Stimulated activated CD8-positive, alpha-beta memory T cell treated with anti-CD3 and anti-CD28 coated beads, Interleukin-4, amount 100 ng/mL, for 48 hours (primary cell): ENCODE results near the gene MEIS3.

Experiments used
- DNase-seq: peaks from one replicate; pipeline ENCODE4 v3.0.0-alpha.2; 2020

MEIS3 gene

DNA sequence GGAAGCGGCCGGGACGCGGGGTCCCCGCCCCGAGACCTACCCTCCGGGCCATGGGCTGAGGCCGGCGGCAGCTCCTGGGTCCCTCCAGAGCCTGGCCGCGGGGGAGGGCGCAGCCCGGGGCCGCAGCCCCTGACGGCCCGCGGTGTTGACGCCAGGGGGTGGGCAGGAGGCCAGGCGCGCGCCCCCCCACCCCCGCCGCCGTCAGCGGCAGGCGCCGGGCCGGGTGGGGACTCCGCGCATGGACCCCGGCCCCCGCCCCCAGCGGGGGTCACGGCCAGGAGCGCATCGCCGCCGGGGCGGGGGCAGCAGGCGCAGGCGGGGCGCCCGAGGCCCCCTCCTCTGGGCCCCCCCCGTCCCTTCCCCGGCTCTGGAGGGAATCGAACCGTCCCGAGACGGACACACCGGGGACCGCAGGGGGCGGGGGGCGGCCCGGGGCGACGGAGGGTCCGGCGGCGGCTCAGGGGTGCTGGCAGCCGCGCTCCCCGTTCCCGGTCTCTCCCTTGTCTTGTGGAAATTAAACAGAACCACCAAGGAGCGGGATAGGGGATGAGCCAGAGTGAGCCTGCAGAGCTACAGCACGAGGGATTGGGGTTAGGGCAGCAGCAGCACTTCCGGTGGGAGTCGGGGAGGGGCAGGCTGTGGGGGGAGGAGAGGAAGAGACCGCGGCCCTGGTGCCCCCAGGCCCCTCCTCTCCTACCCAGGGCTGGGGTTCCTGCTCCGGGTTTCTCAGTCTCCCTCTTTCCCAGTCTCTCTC, at the start of gene MEIS3:
Gene MEIS3 (minus strand): TSS at position 498 of the 754 bp plus-strand sequence. CDS start 446 bp downstream, at position 52.
- no peak for DNase-seq

DNA sequence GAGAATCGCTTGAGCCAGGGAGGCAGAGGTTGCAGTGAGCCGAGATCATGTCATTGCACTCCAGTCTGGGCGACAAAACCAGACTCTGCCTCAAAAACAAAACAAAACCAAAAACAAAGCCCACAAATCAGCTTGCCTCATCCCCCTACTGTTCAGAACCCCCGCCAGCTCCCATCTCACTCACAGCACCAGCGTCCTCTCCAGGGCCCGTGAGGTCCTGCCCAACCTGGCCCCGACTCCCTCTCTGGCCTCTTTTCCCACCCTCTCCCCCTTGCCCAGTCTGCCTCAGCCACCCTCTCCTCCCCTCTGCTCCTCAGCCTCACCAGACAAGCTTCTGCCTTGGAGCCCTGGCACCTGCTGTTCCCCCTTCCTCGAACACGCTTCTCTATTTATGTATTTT, 48.6 kb upstream of the MEIS3 start:
- DNase-seq = no peak

DNA sequence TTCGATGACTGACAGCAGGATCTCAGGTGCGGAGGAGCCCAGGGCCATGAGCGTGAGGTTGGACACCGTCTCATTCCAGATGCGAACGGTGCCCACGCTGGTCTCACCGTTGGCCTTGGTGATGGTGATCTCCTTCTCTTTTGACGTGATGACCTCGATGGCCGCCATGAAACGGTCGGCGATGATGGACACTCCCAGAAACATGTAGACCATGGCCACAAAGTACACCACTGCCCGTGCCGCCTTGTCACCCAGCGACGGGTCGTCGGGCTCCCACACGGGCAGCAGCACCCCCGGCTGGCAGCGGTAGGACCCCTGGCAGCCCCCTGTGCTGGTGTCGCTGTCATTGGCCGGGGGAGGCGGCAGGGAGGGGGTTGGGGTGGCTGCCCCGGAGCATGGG, 46.6 kb upstream of the MEIS3 start:
- DNase-seq = no peak

DNA sequence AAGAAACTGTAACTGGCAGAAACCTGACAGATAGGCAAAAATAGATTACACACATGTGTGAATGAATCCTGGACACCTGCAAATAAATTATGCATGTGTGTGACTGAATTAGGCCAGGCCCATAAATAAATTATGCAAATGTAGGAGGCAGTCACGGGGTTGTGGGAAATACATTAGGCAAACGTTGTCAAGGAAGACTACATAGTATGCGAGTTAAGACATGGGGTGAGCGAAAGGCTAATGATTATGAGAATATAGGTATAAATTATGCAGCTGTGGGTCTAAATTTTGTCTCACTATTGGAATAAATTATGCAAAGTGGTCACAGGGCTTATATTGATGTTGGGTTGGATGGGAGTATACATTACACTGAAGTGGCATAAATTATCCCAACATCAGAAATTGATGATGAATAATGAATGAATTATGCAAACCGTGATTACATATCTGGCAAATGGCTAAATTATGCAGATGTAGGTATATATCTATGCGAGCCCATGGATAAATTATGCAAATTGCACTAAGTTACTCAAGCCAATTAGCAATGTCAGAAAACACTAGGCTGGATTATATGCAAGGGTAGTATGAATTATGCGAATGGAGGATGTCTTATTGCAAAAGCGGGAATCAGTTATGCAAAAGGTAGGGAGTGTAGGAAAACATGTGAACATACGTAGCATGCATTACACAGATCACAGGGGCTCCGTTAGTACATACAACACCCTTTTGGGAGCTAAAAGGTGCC, 45.5 kb upstream of the MEIS3 start:
- DNase-seq = no peak

DNA sequence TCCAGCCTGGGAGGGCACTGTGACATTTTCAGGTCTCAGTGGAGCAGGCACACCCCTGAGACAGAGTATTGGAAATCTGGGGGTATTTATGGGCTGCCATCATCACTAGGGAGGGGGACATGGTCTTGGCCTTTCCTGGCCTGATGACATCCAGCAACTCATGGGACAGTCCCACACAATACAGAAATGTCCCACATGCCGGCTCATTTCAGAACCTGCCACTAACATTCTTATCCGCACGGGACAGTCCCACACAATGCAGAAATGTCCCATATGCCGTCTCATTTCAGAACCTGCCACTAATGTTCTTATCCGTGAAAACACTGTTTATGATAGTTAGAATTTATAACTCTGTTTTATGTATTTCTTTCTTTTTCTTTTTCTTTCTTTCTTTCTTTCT, 42.5 kb upstream of the MEIS3 start:
- DNase-seq = no peak

DNA sequence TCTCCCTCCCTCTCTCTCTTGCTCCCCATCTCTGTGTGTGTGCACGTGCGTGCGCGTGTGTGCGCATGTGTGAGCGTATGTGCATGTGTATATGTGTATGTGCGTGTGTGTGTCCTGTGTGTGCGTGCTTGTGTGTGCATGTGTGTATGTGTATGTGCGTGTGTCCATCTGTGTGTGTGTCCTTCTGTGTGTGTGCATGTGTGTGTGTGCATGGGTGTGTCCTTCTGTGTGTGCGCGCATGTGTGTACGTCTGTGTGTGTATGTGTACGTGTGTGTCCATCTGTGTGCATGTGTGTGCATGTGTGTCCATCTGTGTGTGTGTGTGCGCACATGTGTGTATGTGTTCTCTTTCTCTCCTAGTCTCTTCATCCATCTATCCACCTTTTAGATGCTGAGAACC, 40.1 kb upstream of the MEIS3 start:
- DNase-seq = no peak

DNA sequence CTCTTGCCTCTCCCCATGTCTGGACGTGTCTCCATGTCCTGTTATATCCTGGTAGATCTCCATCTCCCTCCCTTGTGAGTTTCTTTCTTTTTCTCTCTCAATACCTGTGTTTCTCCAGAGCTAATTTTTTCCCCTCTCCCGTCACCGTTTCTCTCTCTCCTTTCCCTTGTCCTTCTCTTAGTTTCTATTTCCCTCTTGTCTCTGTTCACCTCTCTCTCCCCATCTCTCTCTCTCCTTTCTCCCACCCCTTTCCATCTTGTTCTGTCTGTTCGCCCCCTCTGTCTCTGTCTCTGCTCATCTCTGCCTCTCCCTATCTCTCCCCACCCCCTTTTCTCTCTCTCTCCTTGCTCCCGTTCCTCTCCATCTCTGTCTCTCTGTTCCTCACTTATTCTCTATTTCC, 39.3 kb upstream of the MEIS3 start:
- DNase-seq = no peak

DNA sequence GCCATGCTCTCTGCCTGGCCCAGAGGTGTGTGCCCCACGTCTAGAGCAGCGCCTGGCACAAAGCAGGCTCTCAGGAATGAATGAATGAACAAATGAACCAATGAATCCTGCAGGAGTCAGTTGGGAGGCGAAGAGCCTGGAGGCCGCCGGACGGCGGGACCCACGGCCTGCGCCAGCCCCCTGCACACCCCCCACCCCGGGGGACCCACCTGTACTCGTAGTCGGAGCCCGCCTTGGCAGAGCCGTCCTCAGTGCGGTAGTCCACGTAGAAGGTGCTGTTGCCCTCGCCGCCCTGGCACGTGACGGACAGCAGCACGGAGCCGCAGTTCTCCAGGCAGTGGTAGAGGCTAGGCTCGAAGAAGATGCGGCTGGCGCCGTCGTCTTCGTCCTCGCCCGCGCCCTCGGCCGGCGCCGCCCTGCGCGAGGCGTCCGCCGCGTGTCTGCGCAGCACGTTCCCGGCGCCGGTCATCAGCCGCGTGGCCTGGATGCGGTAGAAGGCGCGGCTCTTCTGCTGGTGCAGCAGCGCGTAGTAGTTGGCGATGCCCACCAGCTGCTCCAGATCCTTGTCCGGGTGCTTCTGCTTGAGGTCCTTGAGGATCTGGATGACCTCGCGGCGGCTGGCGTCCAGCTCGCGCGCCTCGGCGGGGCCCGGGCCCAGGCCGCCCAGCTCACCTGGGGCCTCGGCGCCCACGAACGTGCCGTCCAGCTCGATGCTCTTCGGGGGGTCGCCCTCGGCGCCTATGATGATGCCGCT, 37.6 kb upstream of the MEIS3 start:
- no peak for DNase-seq

DNA sequence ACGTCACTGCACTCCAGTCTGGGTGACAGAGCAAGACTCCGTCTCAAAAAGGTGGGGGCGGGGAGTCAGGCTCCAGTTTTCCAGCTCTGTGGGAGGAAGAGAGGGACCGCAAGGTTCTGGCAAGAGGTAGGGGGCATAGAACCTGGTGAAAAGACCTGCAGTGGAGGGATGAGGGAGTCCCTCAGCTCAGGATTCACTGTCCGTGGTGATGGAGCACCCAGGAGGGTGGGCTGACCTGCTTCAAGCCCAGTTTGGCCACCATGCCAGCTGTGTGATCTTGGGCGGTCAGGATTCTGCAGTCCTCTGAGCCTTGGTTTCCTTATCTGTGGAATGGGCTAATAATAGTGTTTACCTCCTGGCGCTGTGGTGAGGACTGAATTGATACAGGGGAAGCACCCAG, 31.2 kb upstream of the MEIS3 start:
- DNase-seq = no peak

DNA sequence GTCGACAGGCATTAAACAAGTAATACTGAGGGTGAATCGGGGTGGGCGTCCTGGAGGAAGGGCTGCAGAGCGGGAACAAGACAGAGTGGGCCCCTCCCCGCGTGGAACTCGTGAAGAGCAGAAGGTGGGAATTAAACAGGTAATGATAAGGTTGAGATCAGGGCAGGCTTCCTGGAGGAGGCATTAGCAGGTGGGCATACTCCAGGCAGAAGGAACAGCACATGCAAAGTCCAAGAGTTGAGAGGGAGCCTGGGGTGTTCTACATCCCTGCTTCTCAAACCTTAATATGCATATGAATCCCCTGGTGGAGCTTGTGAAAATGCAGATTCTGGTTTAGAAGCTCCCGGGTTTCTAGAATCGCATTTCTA, 29.0 kb upstream of the MEIS3 start:
- DNase-seq = no peak

DNA sequence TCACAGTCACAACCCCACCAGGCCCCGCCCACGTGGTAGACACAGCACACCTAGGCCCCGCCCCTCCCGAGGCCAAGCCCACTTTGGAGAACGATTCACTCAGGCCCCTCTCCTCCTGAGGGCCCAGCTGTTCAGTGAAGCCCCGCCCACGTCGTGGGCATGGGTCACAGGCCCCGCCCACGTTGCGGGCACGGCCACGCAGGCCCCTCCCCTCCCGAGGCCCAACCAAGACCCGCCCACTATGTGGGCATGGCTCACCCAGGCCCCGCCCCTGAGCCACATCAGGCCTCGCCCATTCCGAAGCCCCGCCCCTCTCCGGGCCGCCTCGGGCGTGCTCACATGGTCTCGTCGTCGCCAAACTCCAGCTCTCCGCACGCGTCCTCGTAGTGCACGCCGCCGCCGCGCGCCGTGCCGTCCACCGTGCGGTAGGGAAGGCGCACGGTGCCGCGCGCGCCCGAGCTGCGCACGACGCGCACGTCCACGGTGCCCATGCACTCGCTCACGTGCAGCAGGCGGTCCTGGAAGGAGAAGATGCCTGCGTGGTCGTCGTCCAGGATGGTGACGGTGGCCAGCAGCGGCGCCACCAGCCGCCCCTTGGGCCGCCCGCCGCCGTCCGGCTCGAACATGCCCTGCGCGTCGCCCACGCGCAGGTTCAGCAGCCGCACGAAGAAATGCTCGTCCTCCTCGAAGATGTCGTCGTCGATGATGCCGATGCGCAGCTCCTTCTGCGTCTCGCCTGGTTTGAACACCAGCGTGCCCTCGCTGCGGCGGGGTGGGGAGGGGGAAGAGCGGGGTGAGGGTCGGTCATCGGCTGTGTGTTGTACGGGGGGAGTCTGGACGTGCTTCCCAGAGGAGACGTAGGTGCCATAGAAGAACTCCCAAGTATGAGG, 28.4 kb upstream of the MEIS3 start:
- peak; percentile 85 for DNase-seq

DNA sequence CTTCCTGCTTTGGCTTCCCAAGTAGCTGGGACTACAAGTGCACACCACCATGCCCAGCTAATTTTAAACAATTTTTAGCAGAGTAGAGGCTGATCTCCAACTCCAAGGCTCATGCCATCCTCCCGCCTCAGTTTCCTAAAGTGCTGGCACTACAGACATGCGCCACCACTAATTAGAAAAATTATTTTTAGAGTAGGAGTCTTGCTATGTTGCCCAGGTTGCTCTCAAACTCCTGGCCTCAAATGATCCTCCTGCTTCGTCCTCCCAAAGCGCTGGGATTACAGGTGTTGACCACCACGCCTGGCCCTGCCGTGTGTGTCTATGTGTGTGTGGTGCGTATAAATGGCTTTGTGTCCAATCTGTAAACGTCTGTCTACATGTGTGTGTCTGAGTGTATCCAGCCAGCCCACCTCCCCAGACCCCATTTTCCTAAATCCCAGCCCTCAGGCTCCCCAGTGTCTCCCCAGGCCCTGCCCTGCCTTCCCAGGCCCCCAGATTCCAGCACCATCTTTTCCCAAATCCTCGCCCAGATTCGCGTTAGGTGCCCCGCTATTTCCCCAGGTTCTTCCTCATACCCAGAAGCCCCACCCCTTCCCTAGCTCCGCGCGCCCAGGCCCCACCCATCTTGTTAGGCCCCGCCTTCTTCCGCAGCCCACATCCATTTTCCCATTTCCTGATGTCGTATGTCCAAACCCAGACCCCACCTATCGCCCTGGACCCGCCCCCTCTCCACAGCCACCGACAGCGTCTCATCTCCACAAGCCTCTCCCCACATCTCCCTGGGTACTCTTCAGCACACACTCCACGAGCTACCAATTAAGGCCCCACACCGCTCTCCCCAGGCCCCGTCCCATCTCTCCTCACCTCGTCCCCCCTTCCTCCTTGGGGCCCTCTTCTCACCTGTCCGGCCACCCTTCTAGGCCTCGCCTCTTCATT, 27.5 kb upstream of the MEIS3 start:
- peak; percentile 66 for DNase-seq

DNA sequence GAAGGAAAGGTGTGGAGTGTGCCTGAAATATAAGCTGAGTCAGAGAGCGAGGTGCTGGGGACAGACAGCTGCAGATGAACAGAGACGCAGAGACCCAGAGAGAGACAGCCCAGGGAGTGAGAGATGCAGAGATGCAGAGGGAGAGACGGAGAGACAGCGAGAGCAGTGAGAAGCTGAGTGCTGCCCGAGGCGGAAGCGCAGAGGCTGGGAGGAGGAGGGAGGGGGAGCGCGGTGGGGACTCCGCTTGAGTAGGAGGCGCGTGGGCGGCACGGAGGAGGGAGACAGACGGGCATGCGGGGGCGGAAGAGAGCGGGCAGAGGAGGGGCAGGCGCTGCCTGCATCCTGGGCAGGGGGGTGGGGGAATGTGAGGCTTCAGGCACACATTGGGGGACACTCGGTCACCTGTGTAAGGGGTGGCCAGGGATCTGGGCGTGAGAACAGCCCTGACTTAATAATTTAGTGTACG, 26.6 kb upstream of the MEIS3 start:
- peak; percentile 56 for DNase-seq

DNA sequence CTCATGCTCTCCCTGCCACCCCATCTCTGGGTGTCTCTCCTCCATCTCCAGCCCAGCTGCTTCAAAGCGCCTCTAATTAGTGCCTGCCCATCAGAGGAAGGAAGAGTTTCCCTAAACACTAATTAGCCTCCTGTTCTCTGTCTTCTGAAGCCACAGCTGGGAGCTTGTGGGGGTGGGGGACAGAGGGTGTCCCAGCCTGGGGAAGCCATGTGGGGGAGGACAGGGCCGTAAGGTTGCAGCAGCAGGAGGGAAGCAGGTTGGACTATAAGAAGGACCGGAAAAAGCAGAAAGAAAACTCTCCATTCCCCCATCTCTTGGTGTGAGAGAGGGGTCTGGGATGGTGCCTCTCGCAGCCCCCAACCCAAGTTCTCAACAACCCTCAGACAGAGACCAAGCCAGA, 26.2 kb upstream of the MEIS3 start:
- no peak for DNase-seq

DNA sequence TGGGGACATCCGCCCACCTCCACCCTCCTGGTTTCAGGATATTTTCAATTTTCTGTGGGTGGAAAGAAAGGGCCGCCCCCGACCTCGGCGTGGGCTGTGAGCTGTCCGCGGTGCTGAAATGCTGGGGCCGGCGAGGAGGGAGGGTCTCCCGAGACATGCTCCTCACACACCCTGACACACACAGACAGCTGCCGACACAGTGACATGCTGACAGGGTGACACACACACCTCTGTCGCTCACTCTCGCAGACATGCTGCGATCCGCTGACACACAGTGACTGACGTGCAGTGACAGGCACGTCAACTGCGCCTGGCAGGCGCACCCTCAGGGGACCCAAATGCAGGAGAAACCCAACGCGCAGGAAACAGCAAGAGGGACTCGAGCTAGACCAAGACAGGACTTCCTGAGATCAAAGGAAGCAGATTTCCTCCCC, 25.1 kb upstream of the MEIS3 start:
- no peak for DNase-seq

DNA sequence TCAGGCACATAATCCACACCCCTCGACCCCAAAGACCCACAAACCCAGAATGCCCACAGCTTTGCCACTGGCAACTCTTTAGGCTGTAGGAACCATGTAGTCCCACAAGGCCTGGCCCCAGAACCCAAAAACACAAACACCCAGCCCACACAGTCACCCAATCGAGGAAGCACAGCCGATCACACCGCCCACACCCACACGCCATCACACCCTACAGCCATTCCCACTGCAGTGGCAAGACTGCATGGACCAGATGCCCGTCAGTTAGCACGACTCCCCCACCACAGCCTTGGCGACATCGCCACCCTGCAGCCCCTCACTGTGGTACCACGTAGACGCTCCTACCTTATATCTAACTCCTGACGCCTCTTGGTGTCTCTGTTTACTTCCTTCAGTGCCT, 24.0 kb upstream of the MEIS3 start:
- no peak for DNase-seq

DNA sequence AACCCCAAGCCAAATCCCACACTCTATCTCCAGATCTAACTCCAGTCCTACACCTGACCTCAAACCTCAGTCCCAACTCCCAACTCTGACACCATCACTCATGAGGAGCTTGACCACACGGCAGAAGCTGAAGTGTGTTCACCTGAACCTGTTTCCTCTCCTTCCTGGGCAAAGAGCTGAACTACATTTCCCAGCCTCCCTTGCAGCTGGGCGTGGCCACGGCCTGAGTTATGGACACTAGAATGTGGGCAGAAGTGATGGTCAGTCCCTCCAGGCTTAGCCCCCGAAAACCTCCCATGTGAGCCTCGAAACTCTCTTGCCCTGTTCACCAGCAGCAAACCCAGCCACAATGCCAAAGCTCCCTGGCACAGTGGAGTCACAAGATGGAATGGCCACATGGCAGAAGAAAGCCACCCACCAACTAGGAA, 19.5 kb upstream of the MEIS3 start:
- DNase-seq = no peak

DNA sequence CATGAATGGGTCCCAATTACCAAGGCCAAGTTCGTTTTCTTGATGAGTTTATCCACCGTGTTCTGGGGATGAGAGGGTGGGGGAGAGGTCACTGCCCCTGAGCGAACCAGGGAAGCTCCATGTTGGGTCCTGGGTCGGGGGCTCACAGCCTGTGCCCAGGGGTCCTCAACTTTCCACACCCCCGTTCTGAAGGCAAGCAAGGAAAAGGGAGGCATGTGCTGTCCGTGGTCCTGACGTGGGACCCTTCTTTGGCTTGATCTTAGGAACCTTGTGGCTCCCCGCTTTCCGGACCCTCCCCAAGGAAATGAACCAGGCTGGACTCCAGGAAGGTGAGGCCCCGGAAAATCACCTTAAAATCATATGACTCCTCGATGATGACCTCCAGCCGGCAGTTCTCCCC, 18.2 kb upstream of the MEIS3 start:
- DNase-seq = no peak

DNA sequence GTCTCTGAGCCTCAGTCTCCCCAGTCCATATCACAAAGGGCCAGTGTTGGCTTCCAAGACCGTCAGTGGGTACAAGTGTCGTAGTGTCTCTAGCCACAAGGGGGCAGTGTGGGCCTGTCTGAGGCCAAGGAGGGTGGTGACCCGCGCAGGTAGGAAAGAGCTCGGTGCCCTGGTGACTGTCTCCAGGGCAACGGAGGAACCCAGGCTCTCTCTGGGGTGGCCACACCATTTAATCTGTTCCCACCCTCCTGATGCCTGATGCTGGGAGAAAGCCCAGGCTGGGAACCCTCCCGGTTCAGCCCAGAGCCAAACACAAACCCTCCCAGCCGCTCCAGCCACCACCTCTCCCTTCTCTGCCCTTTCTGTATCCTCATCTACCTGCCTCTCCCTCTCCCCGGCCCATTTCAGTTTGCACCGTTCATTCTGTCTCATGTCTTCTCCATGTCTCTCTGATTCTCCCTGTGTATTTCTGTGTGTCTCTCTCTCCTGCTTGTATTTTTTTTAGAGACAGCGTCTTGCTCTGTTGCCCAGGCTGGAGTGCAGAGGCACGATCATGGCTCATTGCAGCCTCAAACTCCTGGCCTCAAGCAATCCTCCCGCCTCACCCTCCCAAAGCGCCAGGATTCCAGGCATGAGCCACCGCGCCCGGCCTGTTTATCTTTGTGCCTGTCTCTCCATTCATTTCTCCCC, 17.5 kb upstream of the MEIS3 start:
- peak; percentile 94 for DNase-seq

DNA sequence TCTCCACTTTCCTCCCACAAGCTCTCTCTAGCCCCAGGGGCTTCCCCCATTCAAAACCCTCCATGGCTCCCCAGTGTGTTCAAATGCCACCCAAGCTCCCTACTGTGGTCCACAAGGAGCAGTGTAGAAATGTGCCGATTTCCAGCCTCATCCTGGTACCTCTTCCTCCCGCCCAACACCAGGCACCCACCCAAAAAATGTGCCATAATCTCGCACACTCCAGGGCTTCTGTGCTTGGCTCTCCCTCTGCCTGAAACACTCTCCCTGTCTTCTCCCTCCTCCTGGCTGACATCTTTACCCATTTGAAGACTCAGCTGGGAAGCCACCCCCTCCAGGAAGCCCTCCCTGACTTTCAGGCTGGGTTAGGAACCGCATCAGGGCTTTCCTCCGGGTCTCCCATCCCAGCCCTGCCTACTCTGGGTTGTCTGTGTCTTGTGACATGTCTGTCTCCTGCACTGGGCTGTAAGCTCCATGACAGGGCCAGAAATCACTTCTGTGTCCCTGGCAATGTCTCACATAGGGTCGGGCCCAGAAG, 16.6 kb upstream of the MEIS3 start:
- DNase-seq = no peak

DNA sequence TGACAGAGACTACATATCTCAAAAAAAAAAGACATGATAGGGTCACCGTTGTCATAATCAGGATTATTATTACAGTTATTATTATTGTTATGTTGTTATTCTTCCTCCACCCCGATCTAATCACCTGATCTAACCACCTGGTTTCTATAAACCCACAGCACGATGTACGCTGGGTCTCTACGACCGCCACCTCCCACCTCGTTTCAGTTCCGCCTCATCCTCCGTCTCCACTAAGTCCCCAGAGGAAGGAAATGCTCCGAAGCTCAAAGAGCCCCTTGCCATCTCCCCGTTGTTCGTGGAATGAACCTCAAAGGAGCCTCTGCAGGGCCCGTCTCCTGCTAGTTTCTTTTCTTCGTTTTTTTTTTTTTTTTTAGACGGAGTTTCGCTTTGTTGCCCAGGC, 15.9 kb upstream of the MEIS3 start:
- DNase-seq = no peak
